Activated T-helper 1 cell treated with Interleukin-2 at 50 U/mL for 16 hours (primary cell): ENCODE data around the gene TXNDC15.

Source experiments
- DNase-seq: peaks from one replicate; pipeline ENCODE4 v3.0.0-alpha.2; 2020; ENCODE audit warnings: low read depth

The TXNDC15 gene

DNA sequence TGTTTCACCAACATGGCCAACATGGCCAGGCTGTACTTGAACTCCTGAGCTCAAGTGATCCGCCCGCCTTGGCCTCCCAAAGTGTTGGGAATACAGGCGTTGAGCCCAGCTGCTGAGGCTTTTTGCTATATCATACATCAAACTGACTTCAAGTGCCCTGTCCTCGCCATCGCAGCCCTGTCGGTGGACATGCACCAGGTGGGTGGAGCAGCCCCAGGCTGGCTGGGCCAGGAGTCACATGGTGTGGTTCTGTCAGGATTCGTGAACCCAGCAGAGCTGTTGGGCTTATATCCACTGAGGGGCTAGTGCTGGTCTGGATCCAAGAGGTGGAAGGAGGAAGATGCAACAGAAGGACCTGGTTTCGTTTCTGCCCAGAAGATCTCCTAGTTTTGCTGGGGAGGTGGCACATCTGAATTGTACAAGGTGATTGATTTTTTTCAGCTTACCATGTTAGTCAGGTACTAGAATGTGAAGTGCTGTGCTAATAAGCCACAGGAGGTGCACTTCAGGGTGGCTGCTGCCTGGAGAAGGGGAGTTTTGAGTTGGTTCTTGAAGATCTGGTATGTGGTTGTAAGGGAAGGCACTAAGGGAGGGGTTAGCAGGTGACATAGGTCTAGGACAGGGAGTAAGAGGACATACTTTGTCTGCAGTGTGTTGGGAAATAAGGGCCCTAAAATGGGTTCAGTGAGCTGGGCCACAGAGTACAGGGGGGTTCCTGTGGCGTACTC, 46.8 kb downstream of the TXNDC15 start:
- no peak for DNase-seq

DNA sequence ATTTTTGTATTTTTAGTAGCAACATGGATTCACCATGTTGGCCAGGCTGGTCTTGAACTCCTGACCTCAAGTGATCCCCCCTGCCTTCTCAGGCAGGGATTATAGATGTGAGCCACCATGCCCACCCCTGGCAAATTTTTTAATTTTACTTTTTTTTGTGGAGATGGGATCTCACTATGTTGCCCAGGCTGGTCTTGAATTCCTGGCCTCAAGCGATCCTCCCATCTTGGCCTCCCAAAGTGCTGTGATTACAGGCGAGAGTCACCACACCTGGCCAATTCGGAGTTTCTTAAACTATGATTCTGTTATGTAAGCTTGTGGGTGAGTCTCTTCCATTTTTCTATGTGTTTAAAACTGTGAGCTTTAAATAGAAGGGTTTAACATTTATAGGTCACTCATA, 58.3 kb downstream of the TXNDC15 start:
- no peak for DNase-seq

GRCh38 chr5:134934202-134934601, 60.0 kb downstream of the TXNDC15 start:
- DNase-seq = no peak

DNA sequence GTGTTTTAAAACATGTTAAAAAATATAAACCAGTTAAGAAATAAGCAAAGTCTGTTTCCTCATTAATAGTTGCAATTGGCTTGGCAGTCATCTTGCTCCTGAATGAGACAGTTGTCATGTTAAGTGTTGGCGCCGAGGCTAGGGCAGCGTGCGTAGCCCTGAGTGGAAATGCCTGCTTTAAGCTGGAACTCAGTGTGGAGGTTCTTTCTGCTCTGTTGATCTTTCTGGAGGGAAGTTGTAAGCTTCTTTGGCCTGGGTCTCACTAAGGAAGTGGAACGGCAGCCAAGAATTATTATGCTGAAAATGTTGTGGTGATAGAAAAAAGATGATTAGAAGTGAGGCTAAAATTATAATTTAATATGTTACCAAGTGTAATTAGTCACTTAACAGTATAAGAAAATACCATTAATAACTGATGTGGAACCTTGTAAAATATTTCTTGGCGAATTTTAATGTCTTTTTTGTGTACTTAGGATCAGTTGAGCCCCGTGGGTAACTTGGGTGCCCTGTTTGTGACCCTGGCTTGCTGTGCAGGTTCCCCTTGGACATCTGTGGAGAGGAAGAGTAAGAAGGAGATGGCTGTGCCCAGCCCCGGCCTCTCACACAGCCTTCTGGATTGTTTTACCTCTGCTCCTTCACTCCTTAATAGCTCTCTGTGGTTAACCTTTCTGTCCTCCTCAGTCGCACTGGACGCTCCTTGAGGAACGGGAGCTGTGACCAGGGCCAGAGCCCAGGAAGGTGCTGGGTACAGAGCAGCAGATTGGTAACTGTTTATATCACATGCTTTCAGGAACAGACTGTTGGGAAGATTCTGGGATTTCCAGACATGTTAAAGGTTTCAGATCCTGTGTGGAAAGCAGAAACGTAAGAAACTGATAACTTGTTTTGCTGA, 61.8 kb downstream of the TXNDC15 start:
- no peak for DNase-seq

GRCh38 chr5:134937526-134937925, 63.4 kb downstream of the TXNDC15 start:
- DNase-seq = no peak

GRCh38 chr5:134938030-134938429, 63.9 kb downstream of the TXNDC15 start:
- no peak for DNase-seq

DNA sequence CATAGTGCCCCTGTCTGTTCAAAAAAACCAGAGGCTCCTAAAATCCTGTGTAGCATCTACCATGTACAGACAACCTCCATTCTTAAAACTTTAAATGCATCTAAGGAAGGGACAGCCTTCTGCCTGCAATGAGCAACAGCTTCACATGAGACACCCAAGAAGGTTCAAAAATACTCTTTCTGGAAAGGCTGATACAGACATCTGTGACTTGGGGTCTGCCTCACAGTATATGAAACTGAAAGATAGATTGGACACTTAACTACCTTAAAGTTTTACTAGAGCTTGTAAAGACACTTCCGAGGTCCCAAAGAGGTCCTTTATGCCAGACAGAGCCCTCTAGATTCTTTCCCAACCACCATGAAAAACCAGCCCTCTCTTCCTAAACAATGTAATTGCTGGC, 65.3 kb downstream of the TXNDC15 start:
- DNase-seq = no peak

DNA sequence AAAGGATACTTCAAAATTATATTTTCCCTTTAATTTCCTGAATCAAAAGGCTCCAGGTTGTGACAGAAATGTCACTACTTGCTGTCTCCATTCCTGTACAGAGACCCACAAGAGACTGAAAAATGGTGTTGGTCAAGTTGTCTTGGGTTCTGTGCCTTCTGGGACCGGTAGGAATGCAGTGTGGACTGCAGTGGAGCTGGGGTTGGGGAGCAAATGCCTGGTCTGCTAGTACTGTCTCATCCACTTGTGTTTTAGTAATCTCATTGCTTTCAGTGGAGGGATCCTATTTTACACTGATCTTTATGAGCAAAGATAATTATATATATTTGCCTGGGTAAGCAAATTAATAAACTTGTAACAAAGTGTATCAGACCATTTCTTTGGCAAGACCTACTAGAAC, 69.4 kb downstream of the TXNDC15 start:
- DNase-seq = no peak

GRCh38 chr5:134944630-134945029, 70.5 kb downstream of the TXNDC15 start:
- no peak for DNase-seq

DNA sequence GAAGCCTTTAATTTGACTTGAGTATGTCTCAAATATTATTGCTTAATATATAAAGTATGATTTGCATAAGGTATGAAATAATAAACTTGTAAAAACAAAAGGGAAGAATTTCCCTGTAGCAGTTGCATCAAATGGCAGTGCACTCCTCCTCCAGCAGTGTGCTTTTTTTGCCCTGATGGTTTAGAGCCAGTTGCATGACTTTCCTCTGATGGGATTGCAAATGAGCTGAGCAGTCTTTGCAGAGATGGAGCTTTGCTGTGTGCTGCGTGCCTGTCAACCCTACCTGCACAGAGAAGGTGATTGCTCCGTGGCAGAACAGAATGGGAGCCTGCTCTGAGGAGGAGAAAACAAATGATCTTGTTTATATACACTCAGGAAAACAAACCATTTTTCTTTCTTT, 70.9 kb downstream of the TXNDC15 start:
- DNase-seq = no peak

- no peak for DNase-seq
Observed at GRCh38 chr5:134948911-134949310, 74.7 kb downstream of the TXNDC15 start.

DNA sequence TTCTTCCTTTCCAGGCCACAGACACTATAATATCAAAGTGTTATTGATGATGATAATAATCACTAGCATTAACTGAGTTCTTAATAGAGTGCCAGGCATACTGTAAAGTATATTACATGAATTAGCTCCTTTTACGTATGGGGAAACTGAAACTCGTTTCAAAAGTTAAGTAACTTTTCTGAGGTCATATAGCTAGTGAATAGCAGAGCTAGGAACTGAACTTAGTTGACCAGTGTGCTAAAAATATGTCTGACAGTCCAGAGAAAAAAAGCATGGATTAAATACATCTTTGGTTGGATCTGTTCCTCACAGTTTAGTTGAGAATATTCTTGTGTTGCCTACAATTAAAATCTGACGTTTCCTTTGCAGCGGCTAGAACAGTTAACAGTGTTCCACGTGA, 75.1 kb downstream of the TXNDC15 start:
- no peak for DNase-seq
